Muscle layer of duodenum (tissue), 2 donors: Measurements from ENCODE around the gene TOMM20.

Experiments
- H3K27ac ChIP-seq: one replicate; pipeline ENCODE4 v1.7.0; 2013; ENCODE audit warnings: mild to moderate bottlenecking, low read length
- H3K27me3 ChIP-seq: one replicate; pipeline ENCODE4 v1.7.0; 2013; ENCODE audit warnings: low read depth, mild to moderate bottlenecking, control low read depth, low read length
- H3K36me3 ChIP-seq, 2 donors: one replicate each; pipeline ENCODE4 v1.7.0; 2013; ENCODE audit warnings: low read length in 2 of 2, control low read depth in 1 of 2, mild to moderate bottlenecking in 1 of 2; ENCODE audit not compliant: insufficient read depth in 2 of 2, control insufficient read depth in 1 of 2
- H3K4me1 ChIP-seq, 2 donors: one replicate each; pipeline ENCODE4 v1.7.0; 2013; ENCODE audit warnings: low read length in 2 of 2, mild to moderate bottlenecking in 2 of 2, control low read depth in 1 of 2, moderate library complexity in 1 of 2; ENCODE audit not compliant: insufficient read depth in 2 of 2, control insufficient read depth in 1 of 2
- H3K4me3 ChIP-seq, 2 donors: one replicate each; pipeline ENCODE4 v1.7.0; 2013; ENCODE audit warnings: low read length in 2 of 2, low read depth in 1 of 2, mild to moderate bottlenecking in 1 of 2
- H3K9me3 ChIP-seq, 2 donors: one replicate each; pipeline ENCODE4 v1.7.0; 2013; ENCODE audit warnings: low read length in 2 of 2, control low read depth in 1 of 2, mild to moderate bottlenecking in 1 of 2; ENCODE audit not compliant: control insufficient read depth in 1 of 2
- donor health status: healthy.

Gene TOMM20

DNA sequence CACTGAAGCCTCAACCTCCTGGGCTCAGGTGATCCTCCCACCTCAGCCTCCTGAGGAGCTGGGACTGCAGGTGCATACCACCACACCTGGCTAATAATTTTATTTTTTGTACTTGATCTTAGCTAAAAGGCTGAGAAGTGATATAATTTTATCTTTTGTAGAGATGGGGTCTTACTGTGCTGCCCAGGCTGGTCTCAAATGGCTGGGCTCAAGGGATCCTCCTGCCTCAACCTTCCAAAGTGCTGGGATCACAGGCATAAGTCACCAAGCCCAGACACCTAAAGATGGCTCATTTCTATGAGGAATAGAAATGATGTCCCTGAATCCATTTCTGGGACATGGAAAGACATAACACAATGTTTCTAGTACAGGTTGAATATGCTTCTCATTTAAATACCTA lies 57.8 kb downstream of the TOMM20 start:
- H3K9me3 ChIP-seq = no peaks in the 10 kb centered on the region
- peaks cover 0 to 5% of the 10 kb centered on the region in 2 donors for H3K36me3 ChIP-seq
- no peak overlapping the region for H3K4me3 ChIP-seq
- H3K27me3 ChIP-seq = no peaks in the 10 kb centered on the region
- H3K4me1 ChIP-seq = peaks cover 32 to 33% of the 10 kb centered on the region in 2 donors
- no peak overlapping the region for H3K27ac ChIP-seq

DNA sequence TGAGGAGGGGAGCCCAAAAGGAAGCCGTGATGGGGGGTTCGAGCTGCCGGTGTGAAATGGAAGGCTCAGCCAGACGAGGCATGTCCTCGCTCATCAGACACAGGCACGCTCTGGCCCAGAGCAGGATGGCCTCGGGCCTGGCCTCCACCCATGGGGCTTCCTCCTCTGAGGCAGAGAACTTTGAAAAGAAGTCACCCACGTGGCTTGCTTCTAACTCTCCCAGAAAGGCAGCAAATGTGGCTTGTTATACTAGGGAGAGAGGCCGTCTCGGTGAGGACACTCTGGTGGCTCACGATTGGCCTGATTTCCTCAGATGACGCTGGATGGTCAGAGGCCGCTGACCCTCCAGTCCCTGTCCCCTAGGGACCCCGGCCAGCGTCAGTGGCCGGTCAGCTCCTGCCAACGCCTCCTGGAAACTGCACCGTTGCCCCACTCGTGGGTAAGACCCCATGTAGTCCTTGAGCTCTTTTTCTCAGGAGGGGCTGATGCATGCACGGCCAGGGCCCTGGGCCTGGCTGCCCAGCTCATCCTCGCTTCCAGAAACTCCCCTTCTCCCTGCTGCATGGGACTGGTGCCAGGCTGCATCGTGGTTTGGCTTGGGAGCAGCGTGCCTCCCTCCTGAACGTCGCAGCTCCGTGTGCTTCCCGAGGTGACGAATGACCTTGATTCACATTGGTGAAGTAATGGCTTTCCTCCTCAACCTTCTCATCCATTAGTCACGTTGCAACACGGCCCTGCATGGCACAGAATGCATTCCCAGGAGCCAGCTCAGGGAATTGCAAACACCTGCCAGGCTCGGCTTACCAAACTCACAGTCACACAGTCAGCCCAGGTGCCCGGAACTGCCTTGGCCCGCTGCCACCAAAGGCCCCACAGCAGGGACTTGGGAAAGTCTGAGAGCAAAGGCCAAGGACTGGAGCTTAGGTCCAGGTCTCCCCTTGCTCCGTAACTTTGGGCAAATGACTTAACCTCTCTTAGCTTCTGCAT lies 58.8 kb downstream of the TOMM20 start:
- no peaks in the 10 kb centered on the region for H3K9me3 ChIP-seq
- H3K27ac ChIP-seq = peak overlapping the region; percentile 60
- H3K4me1 ChIP-seq = peaks cover 22 to 33% of the 10 kb centered on the region in 2 donors
- peaks cover 0 to 2% of the 10 kb centered on the region in 2 donors for H3K36me3 ChIP-seq
- H3K4me3 ChIP-seq = no peak overlapping the region
- no peaks in the 10 kb centered on the region for H3K27me3 ChIP-seq

DNA sequence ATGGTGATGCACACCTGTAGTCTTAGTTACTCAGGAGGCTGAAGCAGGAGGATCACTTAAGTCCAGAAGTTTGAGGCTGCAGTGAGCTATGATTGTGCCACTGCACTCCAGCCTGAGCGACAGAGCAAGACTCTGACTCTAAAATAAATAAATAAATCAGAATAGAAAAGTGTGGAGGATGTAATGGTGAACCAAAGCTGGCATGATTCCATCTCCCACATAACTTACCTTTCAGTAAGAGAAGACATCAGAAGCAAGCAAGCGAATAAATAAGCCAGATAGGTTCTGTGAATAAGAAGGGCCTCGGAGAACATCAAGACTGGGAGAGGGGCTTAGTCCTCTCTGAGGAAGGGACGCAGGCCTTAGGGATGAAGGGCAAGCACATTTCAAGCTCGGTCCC lies 59.5 kb downstream of the TOMM20 start:
- Histone ChIP-seq H3K4me1 (peaks cover 15 to 27% of the 10 kb centered on the region in 2 donors), H3K9me3 (no peaks in the 10 kb centered on the region), H3K4me3 (no peak overlapping the region), H3K36me3 (no peaks in the 10 kb centered on the region), H3K27me3 (no peaks in the 10 kb centered on the region), H3K27ac (peak overlapping the region; percentile 60)

DNA sequence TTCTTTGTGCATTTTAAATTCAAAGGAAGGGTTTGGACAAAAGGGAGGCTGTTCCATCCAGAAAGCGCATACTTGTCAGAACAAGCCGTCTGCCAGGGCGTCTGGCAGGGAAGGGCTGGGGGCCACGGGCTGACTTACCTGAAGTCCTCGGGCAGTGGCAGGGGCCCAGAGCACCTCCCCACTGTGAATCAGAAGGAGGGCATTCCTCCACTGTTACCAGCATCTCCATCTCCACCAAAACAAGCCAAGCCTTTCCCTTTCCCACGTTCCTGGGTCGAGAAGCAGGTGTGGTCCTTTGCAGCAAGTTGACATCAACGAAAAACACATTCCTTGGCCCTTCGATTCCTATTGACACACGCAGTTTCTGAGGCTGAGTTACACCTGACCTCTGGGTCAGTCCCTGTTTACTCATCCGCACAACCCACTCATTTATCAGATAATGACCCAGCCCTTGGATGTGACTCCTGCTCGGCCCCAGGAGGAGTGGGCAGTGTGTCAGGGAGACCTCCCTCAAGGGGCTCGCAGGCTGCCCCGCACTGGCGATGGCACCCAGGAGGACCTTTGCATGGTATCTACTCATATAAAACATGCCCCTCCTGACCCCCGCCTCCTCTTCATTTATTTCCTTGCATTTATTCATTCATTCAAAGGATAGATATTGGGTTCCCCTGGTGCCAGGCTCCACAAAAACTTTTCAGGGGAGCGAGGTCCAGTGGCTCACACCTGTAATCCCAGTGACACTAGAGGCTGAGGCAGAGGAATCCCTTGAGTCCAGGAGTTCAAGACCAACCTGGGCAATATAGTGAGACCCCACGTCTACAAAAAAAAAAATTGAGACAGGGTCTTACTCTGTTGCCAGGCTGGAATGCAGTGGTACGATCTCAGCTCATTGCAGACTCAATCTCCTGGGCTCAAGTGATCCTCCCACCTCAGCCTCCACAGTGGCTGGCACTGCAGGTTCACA lies 60.2 kb downstream of the TOMM20 start:
- no peaks in the 10 kb centered on the region for H3K36me3 ChIP-seq
- H3K4me1 ChIP-seq = peaks cover 10 to 20% of the 10 kb centered on the region in 2 donors
- H3K27me3 ChIP-seq = no peaks in the 10 kb centered on the region
- H3K27ac ChIP-seq = peak overlapping the region; percentile 88
- H3K4me3 ChIP-seq = peak overlapping the region in 1 of 2 donors; percentile 10
- H3K9me3 ChIP-seq = no peaks in the 10 kb centered on the region

DNA sequence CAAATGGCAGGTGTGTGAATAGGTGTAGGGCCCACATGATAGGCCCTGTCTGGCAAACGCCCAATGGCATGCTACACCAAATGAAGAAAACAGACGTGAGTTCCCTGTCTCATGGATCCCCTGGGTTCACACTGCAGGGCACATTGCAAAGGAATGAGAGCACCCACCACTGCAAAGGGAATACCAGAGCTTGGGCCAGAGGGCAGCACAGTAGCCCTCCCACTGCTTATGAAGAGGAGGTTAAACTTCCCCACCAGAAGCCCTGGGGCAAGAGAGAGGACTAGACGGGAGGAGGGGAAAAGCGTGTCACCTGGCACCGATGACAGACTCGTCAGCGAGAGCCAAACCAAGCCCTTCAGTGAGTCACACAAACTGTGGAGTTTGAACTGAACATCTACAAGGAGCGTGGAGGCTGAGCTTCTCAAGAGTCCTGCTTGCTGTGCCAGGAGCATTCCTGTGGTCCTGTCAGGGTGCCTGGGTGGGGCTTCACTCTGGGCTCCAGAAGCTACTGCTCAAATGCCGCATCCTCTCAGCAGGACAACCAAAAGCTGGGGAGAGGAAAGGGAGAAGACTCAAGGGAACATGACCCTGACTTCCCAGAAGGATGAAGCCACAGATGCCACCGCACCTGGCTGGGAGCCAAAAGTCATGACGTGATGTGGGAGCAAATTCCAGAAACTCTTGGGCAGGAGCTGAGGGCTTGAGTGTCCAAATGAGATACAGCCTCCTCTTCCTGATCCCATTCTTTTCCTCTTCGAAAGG lies 61.1 kb downstream of the TOMM20 start:
- H3K4me1 ChIP-seq = peaks cover 14 to 15% of the 10 kb centered on the region in 2 donors
- peak overlapping the region; percentile 88 for H3K27ac ChIP-seq
- no peaks in the 10 kb centered on the region for H3K27me3 ChIP-seq
- H3K9me3 ChIP-seq = no peaks in the 10 kb centered on the region
- H3K4me3 ChIP-seq = peak overlapping the region in 1 of 2 donors; percentile 10
- no peaks in the 10 kb centered on the region for H3K36me3 ChIP-seq

DNA sequence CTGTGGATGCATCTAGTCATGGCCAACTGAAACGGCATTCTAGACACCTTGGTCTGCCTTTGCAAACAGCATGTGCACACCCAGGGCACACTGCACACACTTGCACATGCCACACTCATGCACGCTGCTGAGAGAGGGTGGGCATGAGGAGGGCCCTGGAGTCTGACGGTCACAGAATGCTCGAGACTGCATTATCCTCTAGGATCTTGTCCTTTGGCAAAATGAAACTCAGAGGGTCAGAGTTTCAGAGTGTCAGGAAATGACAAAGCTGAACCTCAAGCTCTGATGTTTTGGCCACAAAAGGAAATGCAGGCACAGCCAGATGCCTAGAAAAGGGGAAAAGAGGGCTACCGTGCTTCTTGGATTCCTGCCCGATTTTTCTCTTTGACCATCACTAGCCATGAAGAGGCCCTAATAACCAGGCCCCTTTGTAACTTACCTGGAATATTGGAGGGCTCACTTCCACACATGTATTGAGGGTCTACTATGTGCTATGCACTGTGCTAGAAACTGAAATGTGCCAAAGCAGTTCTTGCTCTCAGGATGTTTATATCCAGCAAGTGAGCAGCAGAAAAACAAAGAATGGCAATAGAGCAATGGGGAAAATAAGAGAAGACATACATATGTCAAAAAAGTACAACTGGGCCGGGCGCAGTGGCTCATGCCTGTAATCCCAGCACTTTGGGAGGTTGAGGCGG lies 65.4 kb downstream of the TOMM20 start:
- no peaks in the 10 kb centered on the region for H3K9me3 ChIP-seq
- peaks cover 9 to 19% of the 10 kb centered on the region in 2 donors for H3K4me1 ChIP-seq
- no peaks in the 10 kb centered on the region for H3K27me3 ChIP-seq
- H3K36me3 ChIP-seq = no peaks in the 10 kb centered on the region
- H3K27ac ChIP-seq = peak overlapping the region; percentile 41
- H3K4me3 ChIP-seq = no peak overlapping the region

DNA sequence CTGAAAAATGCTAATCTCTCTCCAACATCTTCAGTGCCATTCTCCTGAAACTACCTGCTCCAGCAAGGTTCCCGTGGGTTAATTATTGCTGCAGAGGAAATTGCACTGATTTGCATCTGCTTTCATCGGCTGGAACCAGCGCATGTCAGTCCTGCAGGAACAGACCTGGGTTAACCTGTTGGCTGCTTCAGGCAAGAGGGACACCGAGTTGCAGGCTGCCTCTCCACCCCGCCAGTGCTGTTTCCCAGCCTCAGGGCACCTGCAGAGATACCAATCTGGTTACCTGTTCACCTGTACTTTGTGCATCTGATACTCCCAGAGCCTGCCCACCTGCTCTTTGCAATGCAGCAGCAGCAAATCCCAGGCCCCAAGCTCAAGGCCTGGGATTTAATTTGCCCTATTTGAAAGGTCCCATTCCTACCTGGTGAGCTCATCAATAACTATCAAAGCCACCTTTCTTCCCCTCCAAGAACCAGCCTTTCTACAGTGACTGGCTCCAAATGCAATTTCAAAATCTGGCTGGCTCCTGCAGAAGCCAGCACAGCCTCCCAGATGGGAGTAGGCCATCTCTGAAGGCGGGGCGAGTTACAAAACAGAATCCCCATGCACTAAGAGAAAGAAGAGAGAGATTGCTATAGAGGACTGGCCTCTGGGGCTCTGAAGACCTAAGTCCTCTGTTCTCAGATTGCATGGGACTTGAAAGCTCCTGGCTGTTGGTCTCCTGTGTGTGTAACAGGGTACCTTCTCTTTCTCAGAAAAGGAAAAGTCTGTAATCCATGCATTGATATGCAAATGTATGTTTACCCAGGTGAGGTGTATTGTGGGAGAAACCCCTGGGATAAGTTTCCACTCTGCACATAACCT lies 67.8 kb downstream of the TOMM20 start:
- peak overlapping the region; percentile 50 for H3K27ac ChIP-seq

More for the DNA sequence above, 67.8 kb downstream of the TOMM20 start:
- H3K27me3 ChIP-seq = no peaks in the 10 kb centered on the region
- H3K36me3 ChIP-seq = no peaks in the 10 kb centered on the region
- H3K4me1 ChIP-seq = peaks cover 4 to 13% of the 10 kb centered on the region in 2 donors
- no peaks in the 10 kb centered on the region for H3K9me3 ChIP-seq
- no peak overlapping the region for H3K4me3 ChIP-seq
